ENCODE results near the gene ALG10.
"Not testable (repeated sequence)": the region's sequence is repeated elsewhere in the genome, so short reads cannot be mapped to it uniquely, and the experiment has no call there.

The ALG10 gene, protein sequence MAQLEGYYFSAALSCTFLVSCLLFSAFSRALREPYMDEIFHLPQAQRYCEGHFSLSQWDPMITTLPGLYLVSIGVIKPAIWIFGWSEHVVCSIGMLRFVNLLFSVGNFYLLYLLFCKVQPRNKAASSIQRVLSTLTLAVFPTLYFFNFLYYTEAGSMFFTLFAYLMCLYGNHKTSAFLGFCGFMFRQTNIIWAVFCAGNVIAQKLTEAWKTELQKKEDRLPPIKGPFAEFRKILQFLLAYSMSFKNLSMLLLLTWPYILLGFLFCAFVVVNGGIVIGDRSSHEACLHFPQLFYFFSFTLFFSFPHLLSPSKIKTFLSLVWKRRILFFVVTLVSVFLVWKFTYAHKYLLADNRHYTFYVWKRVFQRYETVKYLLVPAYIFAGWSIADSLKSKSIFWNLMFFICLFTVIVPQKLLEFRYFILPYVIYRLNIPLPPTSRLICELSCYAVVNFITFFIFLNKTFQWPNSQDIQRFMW

DNA sequence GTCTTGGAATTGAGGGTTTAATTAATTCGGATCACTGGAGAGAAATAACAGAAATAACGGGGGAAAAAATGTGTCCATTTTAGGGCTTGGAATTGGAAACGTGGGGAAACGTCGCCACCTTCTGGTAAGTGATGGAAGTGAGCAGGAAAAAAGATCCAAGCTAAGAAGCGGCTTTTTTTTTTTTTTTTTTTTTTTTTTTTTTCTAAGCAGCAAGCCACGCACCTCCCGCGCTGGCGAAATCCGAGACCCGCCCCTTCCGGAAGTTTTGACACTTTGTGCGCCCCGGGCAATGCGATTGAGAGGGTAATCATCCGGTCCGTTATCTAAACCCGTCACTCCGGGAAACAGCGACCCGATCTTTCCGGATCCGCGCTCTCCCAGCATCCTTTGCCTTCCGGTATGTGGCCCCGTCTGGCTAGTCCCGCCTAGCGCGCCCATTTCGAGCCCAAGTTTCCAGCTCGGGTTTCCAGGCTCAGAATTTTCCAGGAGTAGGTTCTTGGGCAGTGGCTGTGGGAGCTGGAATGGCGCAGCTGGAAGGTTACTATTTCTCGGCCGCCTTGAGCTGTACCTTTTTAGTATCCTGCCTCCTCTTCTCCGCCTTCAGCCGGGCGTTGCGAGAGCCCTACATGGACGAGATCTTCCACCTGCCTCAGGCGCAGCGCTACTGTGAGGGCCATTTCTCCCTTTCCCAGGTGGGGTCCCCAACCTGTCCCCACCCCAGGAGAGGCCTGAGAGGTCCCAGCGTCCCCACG is at the start of gene ALG10:
TSS of gene ALG10 (plus strand) at position 418 of the 752 bp plus-strand sequence. CDS start at position 522, 104 bp downstream.
- DNase-seq = peak; percentile 96
- no peaks in the 10 kb centered on the region for H3K27me3 ChIP-seq (ENCODE audit: insufficient read depth, low read depth, severe bottlenecking)
- no peaks in the 10 kb centered on the region for H3K9me3 ChIP-seq (ENCODE audit: severe bottlenecking)
- H3K27ac ChIP-seq = peak within 1 kb of the TSS; percentile 68
- TF ChIP-seq, protein P1, sequence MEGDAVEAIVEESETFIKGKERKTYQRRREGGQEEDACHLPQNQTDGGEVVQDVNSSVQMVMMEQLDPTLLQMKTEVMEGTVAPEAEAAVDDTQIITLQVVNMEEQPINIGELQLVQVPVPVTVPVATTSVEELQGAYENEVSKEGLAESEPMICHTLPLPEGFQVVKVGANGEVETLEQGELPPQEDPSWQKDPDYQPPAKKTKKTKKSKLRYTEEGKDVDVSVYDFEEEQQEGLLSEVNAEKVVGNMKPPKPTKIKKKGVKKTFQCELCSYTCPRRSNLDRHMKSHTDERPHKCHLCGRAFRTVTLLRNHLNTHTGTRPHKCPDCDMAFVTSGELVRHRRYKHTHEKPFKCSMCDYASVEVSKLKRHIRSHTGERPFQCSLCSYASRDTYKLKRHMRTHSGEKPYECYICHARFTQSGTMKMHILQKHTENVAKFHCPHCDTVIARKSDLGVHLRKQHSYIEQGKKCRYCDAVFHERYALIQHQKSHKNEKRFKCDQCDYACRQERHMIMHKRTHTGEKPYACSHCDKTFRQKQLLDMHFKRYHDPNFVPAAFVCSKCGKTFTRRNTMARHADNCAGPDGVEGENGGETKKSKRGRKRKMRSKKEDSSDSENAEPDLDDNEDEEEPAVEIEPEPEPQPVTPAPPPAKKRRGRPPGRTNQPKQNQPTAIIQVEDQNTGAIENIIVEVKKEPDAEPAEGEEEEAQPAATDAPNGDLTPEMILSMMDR (IDR thresholded peaks at IDR 0.05; ENCODE audit: low read depth, low read length) = peak; percentile 39; the same call in 1 of the 2 replicates
- H3K4me3 ChIP-seq (ENCODE audit: low read depth, low read length) = peak within 1 kb of the TSS; percentile 70
- H3K36me3 ChIP-seq = 0 out of 2 replicates have a peak, but pooled peaks cover 2% of the 10 kb centered on the region

DNA sequence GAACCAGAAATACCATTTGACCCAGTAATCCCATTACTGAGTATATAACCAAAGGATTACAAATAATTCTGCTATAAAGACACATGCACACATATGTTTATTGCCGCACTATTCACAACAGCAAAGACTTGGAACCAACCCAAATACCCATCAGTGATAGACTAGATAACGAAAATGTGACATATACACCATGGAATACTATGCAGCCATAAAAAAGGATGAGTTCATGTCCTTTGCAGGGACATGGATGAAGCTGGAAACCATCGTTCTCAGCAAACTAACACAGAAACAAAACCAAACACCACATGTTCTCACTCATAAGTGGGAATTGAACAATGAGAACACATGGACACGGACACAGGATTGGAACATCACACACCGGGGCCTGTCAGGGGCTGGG is 49.4 kb upstream of the ALG10 start:
- H3K9me3 ChIP-seq (ENCODE audit: severe bottlenecking); DNase-seq: not testable (repeated sequence)

DNA sequence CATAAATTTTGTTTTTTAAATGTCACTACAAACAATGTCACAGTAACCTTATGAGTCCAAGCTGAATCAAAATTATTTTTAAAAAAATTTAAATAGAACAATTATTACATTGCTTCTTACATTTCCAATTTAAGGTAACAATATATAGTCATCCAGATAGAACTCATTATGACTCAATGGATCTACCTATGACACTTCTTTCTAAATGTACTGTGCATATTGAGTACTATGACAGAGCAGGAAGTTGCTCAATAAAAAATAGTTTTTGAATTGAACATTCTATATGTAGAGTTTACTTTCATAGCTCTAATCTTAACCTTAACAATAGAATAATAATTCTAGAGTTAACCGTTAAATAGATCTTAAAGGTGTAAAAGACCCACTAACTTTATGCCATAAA is 44.4 kb upstream of the ALG10 start:
- Histone ChIP-seq H3K36me3 (no peaks in the 10 kb centered on the region), H3K27ac (no peak overlapping the region), H3K4me3 (ENCODE audit: low read depth, low read length) (no peak overlapping the region), H3K9me3 (ENCODE audit: severe bottlenecking) (no peaks in the 10 kb centered on the region), H3K27me3 (ENCODE audit: insufficient read depth, low read depth, severe bottlenecking) (no peaks in the 10 kb centered on the region)
- TF ChIP-seq, protein P1 (IDR thresholded peaks at IDR 0.05; ENCODE audit: low read depth, low read length) = no peak
- no peak for DNase-seq

More for the DNA sequence above, 49.4 kb upstream of the ALG10 start:
- H3K4me3 ChIP-seq (ENCODE audit: low read depth, low read length); H3K36me3 ChIP-seq; H3K27ac ChIP-seq; H3K27me3 ChIP-seq (ENCODE audit: insufficient read depth, low read depth, severe bottlenecking): not testable (repeated sequence)

DNA sequence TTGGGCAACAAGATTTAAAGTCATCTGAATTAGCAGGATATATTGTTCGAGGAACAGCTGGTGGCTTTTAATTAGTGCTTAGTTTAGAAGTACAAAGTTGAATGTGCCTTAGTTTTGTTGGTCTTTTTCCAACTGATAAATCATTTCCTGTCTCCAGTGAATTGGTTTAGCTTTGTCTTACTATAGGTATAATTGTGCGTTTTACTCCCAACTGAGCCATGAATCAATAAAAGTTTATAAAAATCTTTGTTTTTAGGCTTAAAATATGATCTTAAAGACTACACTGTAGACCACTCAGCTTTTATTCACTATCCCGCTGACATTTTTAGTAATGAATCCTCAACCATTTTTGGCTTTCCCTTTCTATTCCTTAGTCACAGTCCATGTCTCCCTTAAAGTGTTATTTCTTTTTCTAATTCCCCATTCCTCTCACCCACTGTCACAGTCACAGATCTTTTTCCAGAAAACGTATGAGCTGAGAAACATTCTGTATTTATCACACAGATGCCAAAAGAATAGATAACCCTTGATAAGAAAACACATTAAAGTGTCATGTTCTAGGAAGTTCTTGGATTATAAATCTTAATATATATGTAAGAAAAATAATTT is 34.0 kb upstream of the ALG10 start:
- Histone ChIP-seq H3K9me3 (ENCODE audit: severe bottlenecking) (no peaks in the 10 kb centered on the region), H3K36me3 (no peaks in the 10 kb centered on the region), H3K27ac (no peak overlapping the region), H3K27me3 (ENCODE audit: insufficient read depth, low read depth, severe bottlenecking) (peaks cover 5% of the 10 kb centered on the region), H3K4me3 (ENCODE audit: low read depth, low read length) (no peak overlapping the region)
- no peak for DNase-seq
- TF ChIP-seq, protein P1 (IDR thresholded peaks at IDR 0.05; ENCODE audit: low read depth, low read length) = no peak

DNA sequence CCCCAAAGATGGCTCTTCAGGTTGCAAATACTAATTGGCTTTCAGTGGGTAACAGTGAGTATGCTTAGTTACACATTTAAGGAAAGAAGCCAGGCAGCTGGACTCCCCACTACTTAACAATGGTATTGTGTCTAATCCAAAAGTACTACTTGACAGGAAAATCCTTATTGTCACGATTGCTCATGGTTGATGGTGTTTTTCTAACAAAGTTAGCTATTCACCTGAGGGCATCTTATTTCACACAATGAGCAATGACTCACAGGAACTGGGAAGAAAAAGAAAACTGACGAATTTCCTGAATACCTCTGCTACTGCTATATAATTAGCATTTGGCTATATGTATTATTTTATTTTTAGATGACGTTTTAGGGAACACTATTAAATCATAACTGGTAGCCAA is 33.4 kb upstream of the ALG10 start:
- H3K27ac ChIP-seq = no peak overlapping the region
- DNase-seq = no peak
- H3K36me3 ChIP-seq = no peaks in the 10 kb centered on the region
- H3K9me3 ChIP-seq (ENCODE audit: severe bottlenecking) = no peaks in the 10 kb centered on the region
- H3K27me3 ChIP-seq (ENCODE audit: insufficient read depth, low read depth, severe bottlenecking) = peaks cover 5% of the 10 kb centered on the region
- H3K4me3 ChIP-seq (ENCODE audit: low read depth, low read length) = no peak overlapping the region
- TF ChIP-seq, protein P1 (IDR thresholded peaks at IDR 0.05; ENCODE audit: low read depth, low read length) = no peak

Data from WERI-Rb-1 (cell line).